SKM-1 treated with dmso at 0.1 percent for 144 hours (cell line): ENCODE results near the gene SDK2.

Source experiments
- DNase-seq: peaks from one replicate; lab custom pipeline; 2025; ENCODE audit not compliant: unreplicated experiment; lab: John Stamatoyannopoulos, UW

The SDK2 gene

GRCh38 chr17:73371285-73371684, 273.0 kb downstream of the SDK2 start:
- DNase-seq = no peak

DNA sequence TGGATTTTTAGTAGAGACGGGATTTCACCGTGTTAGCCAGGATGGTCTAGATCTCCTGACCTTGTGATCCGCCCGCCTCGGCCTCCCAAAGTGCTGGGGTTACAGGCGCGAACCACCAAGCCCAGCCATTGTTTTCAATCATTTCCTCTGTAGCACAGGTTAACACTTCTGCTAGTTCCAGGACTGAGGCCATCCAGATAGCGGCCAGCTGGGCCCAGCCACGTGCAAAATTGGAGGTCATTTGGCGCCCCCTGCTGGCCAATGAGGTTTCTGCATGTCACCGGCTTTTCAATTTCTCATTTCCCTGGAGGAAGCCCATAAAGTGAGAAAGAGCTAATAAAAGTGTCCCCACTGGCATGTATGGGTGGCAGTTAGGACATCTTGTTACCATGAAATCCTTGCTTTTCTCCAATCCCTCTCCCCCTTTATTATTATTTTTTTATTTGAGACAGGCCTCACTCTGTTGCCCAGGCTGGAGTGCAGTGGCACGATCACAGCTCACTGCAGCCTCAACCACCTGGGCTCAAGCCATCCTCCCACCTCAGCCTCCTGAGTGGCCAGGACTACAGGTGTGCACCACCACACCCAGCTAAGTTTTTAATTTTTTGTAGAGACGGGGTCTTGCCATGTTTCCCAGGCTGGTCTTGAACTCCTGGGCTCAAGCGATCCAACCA, 274.3 kb downstream of the SDK2 start:
- DNase-seq = peak; percentile 87

DNA sequence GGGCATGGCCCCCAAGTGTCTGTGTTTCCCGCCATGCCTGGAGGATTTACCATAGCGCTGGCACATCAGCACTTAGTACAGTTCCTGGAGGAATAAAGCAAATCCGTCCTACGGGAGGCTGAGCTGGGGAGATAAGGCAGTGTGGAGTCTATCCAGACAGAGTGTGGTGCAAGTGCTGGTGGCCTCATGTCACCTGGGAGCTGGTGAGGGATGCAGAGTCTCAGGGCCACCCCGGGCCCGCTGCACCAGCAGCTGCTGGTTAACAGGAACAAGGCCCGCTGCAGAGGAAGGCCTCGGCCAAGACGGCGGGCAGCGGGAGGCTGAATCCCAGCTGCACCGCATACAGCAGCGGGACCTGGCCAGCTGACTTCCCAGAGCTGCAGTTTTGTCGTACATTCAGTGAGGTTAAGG, 275.1 kb downstream of the SDK2 start:
- no peak for DNase-seq

- no peak for DNase-seq
Observed at GRCh38 chr17:73368085-73368631, 276.1 kb downstream of the SDK2 start.

DNA sequence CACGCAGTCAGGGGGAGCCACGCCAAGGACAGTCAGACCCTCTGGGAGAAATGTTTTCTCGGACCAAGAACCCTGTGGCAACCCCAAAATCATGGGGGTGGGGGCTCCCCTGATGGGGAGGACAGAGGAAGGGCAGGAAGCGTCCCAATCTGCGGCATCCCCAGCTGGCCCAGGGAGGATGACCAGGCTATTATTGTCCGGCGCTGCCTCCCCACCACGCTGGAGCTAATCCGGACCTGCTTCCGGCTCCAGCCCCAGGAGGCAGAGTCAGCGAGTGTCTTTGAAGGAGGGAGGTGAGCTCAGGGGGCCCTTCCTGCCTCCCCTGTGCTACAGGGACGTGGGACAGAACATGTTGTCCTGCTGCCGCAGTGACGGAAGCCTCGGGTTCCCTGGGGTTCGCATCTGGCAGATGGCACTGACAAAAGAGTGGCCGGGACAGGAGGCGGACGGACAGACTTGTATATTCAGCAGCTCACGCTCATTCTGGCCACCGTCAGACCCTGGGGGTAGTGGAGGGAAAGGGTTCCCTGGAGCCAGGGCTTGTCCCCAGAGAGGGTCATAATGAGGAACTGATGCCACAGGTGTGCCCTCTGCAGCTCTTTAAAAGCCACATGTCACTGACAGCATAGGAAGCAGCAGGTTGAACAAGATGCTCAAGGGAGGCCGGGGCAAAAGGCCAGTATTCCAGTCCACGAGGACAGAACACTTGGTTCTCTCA, 278.2 kb downstream of the SDK2 start:
- no peak for DNase-seq

- DNase-seq = no peak
Observed at GRCh38 chr17:73365301-73365874, 278.9 kb downstream of the SDK2 start.

DNA sequence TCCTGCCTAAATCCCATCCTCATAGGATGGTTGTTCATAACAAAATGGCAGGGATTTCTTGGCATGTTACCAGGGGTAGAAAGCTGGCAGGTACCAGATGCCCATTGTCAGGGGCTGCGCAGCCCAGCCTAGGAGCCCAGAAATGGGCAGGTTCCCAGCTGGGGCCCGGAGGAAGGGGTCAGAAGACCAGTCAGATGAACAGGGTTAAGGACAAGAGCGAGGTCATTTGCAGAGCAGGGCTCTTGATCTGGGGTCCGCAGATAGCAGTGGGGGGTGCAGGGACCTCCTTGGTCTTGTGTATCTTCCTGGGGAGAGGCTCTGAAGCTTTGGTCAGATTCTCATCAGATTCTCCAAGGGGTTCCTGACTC, 280.1 kb downstream of the SDK2 start:
- no peak for DNase-seq

- no peak for DNase-seq
Observed at GRCh38 chr17:73363442-73364154, 280.6 kb downstream of the SDK2 start.

- no peak for DNase-seq
Observed at GRCh38 chr17:73362697-73363096, 281.5 kb downstream of the SDK2 start.

DNA sequence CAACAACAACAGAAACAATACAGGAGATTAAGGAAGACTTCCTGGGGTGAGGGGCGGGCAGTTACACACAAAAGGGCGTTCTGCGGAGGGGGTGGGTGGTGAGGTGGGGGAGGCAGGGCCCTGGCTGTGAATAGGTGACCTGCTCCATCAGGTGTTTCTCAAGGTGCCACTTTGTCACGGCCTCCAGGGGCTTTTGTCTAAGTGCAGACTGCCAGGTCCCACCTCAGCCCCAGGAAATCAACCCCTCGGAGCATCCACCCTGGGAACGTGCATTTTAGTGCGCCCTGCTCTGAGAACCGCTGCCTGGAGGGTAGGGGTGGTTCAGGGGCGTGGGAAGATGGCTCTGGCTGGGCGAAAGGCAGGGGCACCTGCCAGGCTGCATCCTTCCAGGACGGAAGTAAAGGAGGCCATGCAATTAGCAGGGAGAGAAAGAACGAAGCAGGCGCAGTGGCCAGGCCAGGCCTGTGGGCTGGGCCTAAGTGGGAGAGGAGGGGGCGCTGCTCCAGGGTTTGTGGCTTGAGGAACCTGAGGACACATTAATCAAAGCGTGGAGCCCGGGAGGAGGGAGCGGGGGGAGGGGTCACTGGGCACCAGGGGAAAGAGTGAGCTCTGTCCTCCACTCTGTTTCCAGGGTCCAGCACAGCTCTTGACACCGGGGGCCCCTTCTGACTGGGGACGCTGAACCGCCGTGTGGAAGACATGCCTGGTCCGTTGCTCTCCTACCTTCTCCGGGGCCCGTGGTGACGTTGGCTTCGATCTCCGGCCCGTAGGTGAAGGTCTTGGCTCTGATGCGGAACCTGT, 283.1 kb downstream of the SDK2 start:
- DNase-seq = no peak

GRCh38 chr17:73359987-73360410, 284.2 kb downstream of the SDK2 start:
- no peak for DNase-seq

DNA sequence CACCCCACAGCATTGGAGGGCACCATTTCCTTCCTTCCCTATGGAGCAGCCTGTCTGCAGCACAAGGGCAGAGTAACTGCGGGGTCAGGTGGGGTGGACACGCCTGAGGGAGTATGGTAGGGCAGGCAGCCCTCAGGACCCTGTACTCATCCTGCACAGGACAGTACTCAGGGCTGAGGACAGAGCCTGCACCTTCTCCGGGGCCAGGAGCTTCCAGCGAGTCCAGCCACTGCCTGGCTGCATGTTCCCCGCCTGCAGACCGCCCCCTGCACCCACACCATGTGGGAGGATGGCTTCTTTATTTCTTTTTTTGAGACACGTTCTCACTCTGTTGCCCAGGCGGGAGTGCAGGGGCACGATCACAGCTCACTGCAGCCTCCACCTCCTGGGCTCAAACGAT, 284.9 kb downstream of the SDK2 start:
- no peak for DNase-seq

DNA sequence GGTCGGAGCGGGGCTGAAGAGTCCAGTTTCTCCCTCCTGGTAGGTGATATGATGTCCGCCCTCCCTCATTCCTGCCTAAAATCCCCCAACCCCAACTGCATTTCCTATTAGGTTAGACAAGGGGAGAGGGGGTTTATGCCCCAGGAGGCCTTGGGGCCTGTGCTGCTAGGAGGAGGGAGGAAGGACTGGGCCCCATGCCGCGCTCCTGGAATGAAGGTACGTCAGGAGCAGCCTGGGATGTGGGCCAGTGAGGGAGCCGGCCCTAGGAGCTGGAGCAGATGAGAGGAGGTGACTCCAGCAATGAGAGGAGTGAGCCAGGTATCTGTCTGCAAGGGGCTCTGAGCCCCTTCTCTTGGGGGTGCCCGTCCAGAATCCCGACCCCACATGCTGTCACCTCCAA, 285.6 kb downstream of the SDK2 start:
- DNase-seq = no peak

GRCh38 chr17:73357981-73358380, 286.3 kb downstream of the SDK2 start:
- no peak for DNase-seq

- DNase-seq = no peak
Observed at GRCh38 chr17:73357318-73357717, 286.9 kb downstream of the SDK2 start.

- DNase-seq = no peak
Observed at GRCh38 chr17:73356561-73357170, 287.6 kb downstream of the SDK2 start.

GRCh38 chr17:73354423-73355284, 289.6 kb downstream of the SDK2 start:
- no peak for DNase-seq

DNA sequence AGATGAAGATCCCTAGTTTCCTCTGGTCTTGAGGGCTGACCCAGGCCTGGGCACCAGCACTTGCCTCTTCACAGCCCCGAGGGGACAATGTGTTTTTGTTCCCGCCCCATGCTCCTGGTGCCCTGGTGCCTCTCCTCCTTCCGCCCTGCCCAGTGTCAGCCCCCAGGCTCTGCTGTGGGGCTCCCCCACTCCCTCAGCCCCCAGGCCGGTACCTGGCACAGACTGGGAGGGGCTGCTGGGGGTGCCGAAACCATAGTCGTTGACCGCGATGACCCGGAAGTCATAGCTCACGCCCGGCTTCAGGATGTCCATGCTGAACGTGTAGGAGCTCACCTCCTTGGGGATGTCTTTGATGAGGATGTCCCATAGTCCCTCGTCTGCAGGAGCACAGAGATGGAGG, 292.0 kb downstream of the SDK2 start:
- DNase-seq = no peak

GRCh38 chr17:73351764-73352163, 292.5 kb downstream of the SDK2 start:
- DNase-seq = no peak
